GM19023 (cell line): ENCODE results near the gene KLHL3.

Experiments used
- ATAC-seq: cut with Tn5 transposase; IDR thresholded peaks from one replicate; pipeline ENCODE4 v1.9.1; 2021; ENCODE audit warnings: mild to moderate bottlenecking, moderate library complexity; ENCODE audit not compliant: unreplicated experiment

KLHL3 gene

DNA sequence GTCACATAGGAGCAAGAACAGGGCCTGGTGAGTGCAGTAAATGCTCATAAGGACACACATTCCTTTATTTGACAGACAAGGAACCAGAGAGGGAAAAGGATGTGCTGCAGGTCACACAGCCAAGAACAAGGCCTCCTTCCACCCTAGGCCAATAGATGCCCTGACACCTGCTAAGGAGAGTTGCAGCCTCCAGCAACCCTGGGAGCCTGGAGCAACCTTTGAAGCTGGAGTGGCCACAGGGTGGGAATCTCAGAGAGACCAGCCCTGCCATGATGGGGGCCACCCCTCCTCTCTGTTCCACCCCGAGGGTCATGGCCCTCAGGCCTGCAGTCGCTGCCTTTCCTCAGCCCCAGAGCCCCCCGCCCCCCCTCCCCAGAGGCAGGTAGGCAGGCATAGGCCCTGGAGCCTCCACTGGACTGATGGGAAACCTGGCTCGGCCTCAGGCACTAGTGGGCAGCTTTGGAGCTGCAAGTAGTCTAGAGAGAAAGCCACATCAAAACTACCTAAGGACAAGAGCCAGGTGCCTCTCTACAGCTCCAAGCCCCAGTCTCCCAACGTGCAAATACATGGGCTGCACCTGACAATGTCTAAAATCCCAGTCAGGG is 120.6 kb downstream of the KLHL3 start:
- no peak for ATAC-seq

DNA sequence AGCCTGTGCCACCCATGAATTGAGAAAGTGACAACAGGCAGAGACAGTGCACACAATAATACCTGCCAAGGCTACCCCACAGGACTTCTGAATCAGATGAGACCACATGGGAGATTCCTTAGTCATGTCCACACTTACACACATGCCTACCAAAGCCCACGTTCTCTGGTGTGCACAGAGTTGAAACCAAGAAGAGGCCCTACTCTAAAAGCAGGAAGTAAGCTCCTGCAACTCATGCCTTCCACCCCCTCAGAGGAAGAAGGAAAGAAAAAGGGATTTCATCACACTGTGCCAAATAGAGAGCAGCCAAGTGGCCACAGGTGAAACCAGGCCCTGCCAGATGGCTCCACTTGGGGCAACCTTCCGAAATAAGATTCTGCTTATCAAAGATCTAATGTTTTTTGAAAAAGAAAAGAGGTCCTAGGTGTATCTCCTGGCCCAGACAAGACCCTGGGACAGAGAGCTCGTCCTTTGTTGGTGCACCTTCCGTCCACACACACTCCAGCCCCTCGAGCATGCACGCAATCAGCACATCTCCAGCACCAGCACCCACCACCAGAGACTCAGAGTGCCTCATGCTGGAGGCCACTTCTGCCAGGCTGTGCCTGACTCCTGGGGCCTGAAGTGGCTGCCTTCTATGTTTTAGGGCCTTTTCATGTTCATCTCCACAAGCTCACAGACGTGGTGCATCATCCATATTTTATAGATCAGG is 122.2 kb downstream of the KLHL3 start:
- no peak for ATAC-seq

DNA sequence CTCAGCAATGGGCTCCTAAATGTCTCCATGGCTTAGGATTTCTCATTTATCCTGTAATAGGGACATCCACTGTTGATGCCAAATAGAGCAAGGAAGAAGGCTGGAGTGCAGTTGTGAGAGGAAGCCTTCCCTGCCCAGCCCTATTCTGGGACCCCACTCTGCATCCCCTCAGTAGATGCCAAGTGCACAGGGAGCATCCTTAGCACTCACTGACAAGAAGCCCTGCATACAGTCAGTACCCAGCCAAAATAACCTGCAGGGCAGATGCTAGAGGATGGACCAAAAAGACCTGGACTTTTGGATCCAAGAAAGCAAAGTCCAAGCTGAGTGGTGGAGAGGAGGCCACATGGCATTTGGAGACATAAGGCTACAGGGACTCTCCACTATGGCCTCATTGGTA is 123.3 kb downstream of the KLHL3 start:
- no peak for ATAC-seq

DNA sequence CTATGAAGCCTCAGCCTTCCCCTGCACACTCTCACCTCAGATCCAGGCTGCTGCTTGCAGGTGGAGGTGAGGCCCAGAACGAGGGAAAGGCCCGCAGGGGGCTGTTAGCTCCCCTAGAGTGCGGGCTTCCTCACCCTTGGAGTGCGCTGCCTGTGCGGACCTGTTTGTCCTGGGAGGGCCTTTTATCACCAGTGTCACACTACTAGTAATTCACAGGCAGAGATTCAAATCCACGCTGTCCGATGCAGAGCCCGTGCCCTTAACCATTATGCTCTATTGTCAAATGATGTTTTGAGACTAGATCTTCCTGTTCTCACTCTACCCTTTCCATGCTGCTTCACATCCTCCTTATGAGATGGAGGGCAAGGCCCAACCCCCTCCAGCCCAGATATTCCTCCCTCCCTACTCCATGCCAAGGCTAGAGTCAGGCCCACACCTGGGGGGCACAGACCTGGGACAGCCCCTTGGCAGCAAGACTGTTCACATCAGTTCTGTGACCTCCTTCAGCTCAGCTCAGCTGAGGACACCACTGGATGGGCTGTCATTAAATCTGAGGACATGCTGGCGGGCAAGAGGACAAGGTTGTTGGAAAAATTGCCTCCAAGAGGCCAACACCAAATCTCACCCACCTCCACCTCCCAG is 124.0 kb downstream of the KLHL3 start:
- ATAC-seq, result no peak

DNA sequence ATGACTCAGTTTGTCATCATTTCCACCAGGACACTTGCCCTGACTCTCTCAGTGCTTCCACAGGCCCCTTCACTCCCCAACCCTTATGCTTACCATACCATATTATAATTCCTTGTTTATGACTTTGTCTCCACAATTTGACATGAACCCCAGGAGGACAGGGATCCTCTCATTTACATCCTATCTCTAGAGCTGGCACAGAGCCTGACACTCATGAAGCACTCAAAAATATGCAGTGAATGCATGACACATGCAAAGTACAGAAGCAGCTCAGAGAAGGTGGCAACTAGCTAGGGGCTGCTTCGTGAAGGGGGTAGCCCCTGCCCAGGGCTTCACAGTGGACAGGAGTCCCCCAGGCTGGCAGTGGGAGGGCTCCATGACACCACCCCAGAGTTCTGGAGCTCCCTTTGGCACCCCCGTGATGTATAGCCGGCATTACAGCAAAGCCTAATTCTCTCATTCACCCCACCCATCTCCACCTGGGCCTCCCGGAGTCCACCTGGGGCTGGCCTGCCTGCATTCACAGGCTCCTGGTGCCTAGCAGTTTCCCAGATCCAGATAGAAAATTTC is 124.8 kb downstream of the KLHL3 start:
- no peak for ATAC-seq

DNA sequence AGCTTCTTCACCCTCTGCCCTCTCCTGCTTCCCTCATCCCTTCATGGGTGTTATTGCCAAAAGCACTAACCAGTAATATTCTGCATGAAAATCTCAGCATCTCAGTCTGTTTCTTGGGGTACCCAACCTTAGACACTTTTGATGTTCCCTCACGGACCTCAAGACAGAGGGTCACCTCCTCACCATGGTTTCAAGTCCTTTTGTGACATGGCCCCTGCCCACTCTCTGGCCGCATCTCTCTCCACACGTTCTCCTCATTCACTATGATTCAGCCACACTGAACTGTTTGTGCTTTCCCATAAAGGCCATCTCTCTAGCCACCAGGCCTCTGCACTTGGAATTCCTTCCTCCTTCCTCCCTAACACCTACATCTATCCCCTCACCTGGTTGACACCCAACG is 125.3 kb downstream of the KLHL3 start:
- no peak for ATAC-seq

DNA sequence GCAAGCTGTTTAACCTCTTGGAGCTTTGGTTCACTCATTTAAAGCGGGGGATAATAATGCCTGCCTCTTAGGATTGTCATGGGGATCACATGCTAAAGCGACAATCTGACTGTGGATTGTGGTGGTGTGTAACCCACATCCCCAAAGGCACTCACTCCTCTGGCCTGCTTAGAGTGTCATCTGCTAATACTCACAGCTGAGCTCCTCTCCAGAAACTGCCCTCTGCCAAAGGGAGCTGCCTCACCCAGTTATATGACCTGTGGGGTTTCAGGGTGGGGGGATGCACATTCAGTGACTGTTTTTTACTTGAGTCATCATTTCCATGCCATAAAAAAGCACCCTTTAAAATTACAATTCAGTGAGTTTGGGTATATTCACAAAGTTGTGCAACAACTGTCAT is 126.8 kb downstream of the KLHL3 start:
- no peak for ATAC-seq

DNA sequence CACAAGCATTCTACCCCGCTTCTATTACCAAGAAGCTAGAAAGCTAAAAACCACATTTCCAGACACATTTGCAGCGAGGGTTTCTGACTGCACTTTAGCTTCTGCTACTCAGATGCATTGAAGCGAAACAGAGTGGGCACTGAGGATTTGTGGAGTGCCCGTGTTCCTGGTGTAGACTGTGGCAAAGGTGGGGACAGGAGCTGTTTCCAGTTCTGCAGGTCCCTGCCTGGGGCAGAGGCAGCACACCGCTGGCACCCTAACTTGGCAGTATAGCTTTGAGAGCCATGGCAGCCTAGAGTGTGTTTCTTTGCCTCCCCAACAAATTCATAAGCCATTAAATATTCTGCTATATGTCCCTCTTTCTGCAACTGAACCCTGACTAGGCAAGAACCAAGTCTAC is 128.1 kb downstream of the KLHL3 start:
- no peak for ATAC-seq

DNA sequence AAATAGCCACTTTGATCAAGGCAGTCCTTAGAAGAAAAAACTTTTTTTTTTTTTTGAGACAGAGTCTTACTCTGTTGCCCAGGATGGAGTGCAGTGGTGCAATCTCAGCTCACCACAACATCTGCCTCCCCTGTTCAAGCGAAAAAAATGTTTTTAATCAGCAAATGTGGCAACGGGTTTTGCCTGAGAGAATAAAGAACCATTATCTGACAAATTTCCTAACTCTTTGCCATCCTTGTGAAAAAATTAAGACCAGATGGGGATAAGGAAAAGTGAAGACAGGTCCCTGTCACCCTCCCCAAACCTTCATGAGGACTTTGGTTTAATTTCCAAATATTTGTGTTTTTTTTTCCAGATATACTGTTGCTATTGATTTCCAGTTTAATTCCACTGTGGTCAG is 129.5 kb downstream of the KLHL3 start:
- no peak for ATAC-seq

DNA sequence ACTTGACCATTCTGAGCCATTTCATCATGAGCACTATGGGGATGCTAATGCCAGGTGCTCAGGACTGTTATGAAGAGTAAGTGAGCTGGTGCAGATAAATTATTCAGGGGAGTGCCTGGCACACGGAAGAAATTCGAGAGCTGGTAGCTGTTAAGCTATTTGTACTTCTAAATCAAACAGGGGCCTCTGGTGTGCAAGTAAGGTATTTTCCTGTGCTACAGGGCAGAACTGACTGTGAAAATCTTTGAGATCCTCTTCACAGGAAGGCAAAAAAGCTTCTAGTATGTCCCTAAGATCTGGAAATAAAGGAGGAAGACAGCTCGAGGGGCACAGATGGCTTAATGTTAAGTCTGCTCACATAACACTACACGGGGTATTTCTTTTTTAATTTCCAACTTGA is 130.5 kb downstream of the KLHL3 start:
- no peak for ATAC-seq

DNA sequence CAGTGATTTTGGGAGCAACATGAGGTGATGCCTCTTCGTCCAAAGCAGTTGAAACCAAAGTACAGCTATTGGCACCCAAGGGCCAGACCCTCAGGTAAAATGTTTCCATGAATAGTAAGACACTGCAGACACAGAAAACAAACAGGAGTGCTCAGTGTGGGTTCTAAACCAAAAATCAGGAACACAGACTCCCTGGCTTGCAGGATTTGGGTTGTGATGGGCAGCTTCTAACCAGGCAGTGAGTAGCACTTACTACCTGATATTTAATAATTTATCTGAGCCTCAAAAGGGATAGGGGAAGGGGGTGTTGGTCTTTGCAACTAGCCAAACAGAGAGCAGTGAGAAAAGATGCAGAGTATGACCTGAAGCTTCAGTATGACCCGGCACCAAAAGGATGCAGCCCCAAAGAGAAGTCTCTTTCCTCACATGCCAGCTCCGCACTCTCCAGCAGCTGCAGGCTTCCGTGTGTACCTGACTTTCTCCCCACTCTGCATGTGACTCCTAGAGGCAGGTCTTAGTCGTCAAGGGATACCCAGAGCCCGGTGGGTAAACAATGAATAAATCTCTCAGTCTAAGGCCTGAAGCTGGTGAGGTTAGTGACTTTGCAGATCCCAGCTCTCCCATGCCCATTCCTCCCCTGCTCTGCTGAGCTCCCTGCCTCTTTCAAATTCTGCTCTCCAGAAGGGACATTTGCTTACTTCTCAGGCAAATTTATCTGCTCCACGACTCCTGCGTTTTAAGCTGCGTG is 131.4 kb downstream of the KLHL3 start:
- no peak for ATAC-seq

DNA sequence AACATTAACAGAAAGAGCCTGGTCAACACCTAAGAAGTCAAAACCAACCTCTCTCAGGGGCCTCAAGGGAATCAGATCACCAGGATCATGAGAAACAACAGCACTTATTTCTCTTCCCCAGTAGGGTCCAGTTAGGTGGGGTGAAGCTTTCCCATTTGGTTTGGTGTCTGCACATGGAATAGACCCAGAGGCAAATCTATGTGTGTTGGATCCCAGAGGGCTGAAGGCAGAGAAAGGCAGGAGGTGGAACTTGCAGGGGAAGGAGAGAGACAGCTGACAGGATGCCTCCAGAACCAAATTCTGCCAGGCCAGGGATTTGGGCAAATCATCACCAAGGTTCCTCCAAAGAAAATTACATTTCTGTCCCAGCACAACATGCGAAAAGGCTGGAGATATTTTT is 132.0 kb downstream of the KLHL3 start:
- ATAC-seq, result no peak

DNA sequence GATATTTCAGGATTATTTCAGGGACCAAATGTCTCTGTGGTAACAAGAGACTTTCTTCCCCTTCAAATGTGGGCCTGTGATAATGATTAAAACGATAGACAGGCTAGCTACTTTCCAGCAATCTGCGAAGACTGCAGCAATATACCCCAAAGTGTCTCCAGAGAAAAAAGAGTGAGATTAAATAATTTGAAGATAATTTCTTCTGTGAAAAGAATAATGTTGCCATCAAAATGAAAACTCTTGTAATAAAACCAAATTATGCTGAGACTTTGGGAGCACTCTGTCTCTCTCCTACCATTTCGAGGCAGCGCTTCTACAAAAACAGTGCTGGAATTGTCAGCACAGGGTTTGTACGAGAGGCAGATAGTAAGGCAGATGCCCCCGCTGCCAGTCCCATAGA is 132.5 kb downstream of the KLHL3 start:
- no peak for ATAC-seq

DNA sequence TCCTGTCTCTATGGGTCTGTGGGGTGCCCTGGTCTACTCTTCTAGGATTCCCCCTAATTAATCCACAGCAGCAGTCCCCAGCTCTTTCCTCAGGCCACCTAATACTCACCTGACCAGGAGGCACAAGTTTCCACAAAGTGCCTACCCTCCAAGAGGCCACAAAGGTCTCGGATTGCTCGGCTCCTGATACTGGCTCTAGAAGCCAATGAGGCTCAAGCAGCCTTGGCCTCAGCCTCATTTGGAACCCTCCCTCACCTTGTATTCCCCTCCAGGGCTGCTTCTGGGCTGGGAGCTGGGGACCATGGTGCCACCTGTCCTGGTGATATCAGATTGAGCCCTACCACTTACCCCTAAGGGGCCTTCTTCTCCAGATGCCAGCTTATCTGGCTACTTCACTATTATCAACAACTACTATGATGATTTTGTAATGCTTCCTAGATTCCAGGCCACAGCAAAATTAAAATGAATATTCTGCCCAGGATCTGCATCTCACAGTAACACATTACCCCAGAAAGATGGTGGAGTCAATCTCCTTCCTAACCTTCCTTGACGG is 133.1 kb downstream of the KLHL3 start:
- no peak for ATAC-seq

DNA sequence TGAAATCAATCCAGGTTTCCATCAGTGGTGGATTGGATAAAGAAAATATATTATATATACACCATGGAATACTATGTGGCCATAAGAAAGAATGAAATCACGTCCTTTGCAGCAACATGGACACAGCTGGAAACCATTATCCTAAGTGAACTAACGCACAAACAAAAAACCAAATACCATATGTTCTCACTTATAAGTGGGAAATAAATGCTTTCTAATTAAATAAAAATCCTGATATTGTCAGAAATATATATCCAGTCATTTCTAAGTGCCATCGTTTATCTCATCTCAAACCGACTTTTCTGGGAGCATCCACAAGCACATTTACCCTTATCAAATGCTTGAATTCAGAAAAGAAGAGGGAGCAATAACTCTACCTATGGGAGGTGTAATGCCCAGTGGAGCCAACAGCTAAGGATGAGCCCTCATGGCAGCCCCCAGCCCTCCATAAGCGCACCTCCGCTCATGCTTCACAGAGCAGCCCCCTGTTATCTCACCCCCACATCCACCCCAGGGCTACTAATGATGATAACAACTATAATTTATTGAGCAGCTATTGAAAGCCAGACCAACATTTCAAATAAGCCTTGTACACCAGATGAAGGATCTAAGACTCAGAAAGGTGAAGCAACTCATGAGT is 135.0 kb downstream of the KLHL3 start:
- ATAC-seq, result no peak

DNA sequence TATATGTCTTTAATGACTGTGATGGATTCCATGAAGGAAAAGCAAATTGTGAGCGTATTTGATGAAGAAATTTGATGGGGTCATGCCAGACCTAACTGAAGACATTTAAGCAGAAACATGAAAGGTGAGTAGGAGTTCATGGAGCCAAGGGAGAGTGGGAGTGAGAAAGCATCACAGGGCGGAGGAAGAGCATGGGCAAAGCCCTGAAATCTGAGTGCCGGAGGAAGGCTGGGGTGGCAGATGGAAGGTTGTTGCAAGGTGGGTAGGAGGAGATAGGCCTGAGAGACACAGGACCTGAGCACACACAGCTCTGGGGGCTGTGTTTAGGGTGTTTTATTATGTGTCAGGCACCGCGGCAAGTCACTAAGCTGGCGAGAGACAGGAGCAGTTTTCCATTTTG is 136.4 kb downstream of the KLHL3 start:
- ATAC-seq, result no peak

DNA sequence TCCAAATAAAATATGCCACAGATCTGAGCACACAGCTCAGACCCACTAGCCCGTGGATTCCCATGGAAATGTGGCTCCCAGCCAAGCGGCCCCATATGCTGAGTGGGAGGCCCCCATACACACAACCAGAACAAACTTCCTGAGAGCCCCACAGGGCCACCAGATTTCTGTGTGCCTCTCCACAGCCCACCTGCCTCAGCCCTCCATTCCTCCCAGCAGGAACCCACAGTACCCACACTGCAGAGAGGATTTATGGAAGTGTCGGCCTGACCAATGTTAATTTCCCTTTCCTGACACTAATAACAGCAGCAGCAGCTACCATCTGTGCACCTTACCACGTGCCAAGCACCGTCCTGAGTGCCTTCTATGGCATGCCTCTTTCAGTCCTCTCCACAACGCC is 137.5 kb downstream of the KLHL3 start:
- ATAC-seq, result no peak

DNA sequence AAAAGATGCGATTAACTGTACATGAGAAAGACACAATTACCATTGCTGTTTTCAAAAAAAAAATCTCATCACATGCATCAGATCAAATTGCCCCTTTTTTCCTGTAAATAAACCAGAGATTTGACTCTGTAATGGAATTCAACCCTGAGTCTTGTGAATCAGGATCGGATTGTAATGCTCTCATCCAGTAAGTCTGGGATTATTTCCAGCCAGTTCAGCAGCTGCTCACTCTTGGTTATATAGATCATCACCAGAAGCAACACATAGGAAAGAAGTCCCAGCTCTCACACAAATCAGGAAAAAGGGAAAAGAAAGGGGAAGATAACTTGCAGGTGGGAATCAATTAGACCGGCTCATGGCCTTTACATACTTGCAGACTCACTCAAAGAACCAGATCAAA is 138.9 kb downstream of the KLHL3 start:
- no peak for ATAC-seq

DNA sequence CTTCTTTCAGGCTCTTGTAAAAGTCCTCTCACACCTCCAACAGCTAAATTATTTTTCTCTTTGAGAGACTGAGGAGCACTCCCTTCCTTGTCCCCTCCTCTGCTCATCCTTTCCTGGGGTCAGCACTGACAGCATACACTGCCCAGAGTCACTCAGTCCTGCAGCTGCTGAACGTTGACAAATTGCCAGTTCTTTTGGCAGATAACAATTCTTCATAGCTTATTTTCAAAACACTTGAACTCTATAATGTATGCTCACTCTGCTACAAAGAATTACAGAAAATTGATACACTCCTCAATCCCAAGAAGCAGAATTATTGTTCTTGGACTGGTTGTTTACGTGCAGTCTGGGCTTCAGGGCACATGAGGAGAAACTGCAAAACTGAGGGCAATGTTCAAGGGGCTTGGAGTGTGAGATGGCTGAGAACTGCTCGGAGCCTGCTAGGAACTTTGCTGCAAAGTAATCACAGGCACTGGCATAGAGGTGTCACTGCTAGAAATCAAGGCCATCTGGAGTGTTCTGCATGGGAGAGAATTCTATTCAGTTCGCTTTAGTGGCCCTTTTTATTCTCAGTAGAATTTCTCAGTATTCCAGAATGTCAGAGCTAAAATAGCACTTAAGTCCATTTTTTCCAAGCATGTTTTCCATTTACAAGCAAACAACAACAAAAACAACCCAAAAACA is 140.4 kb downstream of the KLHL3 start:
- ATAC-seq, result no peak

DNA sequence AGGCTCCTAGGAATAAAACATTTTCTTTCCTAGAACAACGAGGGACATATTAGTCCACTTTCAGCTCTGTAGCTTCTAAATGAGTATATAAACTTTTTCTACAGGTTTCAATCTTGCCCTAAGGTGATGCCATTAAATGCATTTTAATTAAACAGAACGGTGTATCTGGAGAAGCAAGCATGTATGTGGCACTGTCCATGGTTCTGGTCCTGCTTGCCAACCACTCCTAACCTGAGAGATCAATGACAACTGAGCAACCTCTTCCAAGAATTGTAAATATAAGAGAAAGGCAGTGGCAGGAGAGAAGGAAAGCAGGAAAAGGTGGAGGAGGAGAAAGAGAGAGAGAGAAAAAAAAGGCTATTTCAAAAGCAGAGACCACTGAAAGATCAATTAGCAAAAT is 141.2 kb downstream of the KLHL3 start:
- ATAC-seq, result no peak
